H1 (cell line): ENCODE data around the gene PSTK. TPM values are rescaled to one million over a fixed set of nuclear protein-coding genes. Genes with fewer than 3 reads are reported as not detected.

Source experiments
- CTCF ChIA-PET: fragments of 300-600 bp; sonication (Branson Sonifier 250); formaldehyde crosslinking; loops from one replicate; lab custom pipeline; 2021; ENCODE audit not compliant: partially characterized antibody; lab: Charles Lee
- POLR2A ChIA-PET: fragments of 300-600 bp; sonication (Branson Sonifier 250); formaldehyde crosslinking; loops from one replicate; lab custom pipeline; 2021; ENCODE audit warnings: inconsistent platforms; ENCODE audit not compliant: partially characterized antibody; lab: Charles Lee
- DNase-seq, 2 experiments: peaks; one replicate each; pipeline versions ENCODE4 v3.0.0 to v3.0.0-alpha.2; 2010 to 2022; ENCODE audit warnings: low spot score in 2 of 2, low read depth in 1 of 2, mixed read lengths in 1 of 2
- FAIRE-seq: peaks from 2 replicates; lab custom pipeline; 2011; peaks lifted over from hg19 to GRCh38; lab: Jason Lieb, UNC
- H2AFZ ChIP-seq: 2 replicates; pipeline ENCODE4 v1.8.1; 2012; ENCODE audit warnings: low read length, inconsistent platforms
- H2AK5ac ChIP-seq: 2 replicates; pipeline ENCODE4 v1.6.1; 2013; ENCODE audit warnings: low read depth, low read length
- H2BK120ac ChIP-seq: replicated peaks from 2 replicates; pipeline ENCODE3; 2013; ENCODE audit warnings: low read depth, low read length, inconsistent platforms
- H2BK12ac ChIP-seq: 2 replicates; pipeline ENCODE4 v1.6.1; 2013; ENCODE audit warnings: low read depth, low read length
- H2BK15ac ChIP-seq: 2 replicates; pipeline ENCODE4 v1.6.1; 2013; ENCODE audit warnings: low read length
- H2BK20ac ChIP-seq: 2 replicates; pipeline ENCODE4 v1.6.1; 2013; ENCODE audit warnings: low read length
- H2BK5ac ChIP-seq: 2 replicates; pipeline ENCODE4 v1.6.1; 2013; ENCODE audit warnings: low read depth, low read length
- H3K14ac ChIP-seq: 2 replicates; pipeline ENCODE4 v1.6.1; 2013; ENCODE audit warnings: inconsistent platforms; ENCODE audit not compliant: insufficient read length
- H3K18ac ChIP-seq: 2 replicates; pipeline ENCODE4 v1.6.1; 2013; ENCODE audit warnings: low read length; ENCODE audit errors: extremely low read depth
- H3K23ac ChIP-seq: 2 replicates; pipeline ENCODE4 v1.6.1; 2013; ENCODE audit warnings: inconsistent platforms; ENCODE audit not compliant: insufficient read length
- H3K23me2 ChIP-seq: 2 replicates; pipeline ENCODE4 v1.6.1; 2013; ENCODE audit warnings: low read depth, low read length
- H3K27ac ChIP-seq: 2 replicates; pipeline ENCODE4 v1.6.1; 2011; ENCODE audit warnings: low read depth, low read length, inconsistent platforms
- H3K27me3 ChIP-seq, 4 experiments: replicated peaks in 1 of 4; 1 replicate in 1 of 4; 2 replicates in 3 of 4; pipeline versions ENCODE4 v1.6.1 to v1.8.1; 2011 to 2013; ENCODE audit warnings: low read length in 3 of 4, mild to moderate bottlenecking in 3 of 4, inconsistent platforms in 2 of 4, mixed read lengths in 2 of 4, moderate library complexity in 1 of 4; ENCODE audit not compliant: control insufficient read depth in 3 of 4, insufficient read depth in 3 of 4; ENCODE audit errors: extremely low read depth in 1 of 4
- H3K36me3 ChIP-seq, 4 experiments: 2 replicates each; pipeline versions ENCODE4 v1.6.1 to v1.8.1; 2011 to 2013; ENCODE audit warnings: mild to moderate bottlenecking in 4 of 4, low read length in 3 of 4, moderate library complexity in 2 of 4, control low read depth in 1 of 4, inconsistent platforms in 1 of 4; ENCODE audit not compliant: insufficient read depth in 4 of 4, control insufficient read depth in 2 of 4
- H3K4ac ChIP-seq: replicated peaks from 2 replicates; pipeline ENCODE3; 2013; ENCODE audit warnings: low read length, low read depth, mixed read lengths, inconsistent platforms; ENCODE audit not compliant: insufficient read length
- H3K4me1 ChIP-seq, 4 experiments: replicated peaks in 1 of 4; 1 replicate in 1 of 4; 2 replicates in 3 of 4; pipeline versions ENCODE4 v1.6.1 to v1.8.1; 2011 to 2013; ENCODE audit warnings: low read length in 3 of 4, inconsistent platforms in 2 of 4, mixed read lengths in 1 of 4; ENCODE audit not compliant: insufficient read depth in 4 of 4, control insufficient read depth in 3 of 4
- H3K4me2 ChIP-seq, 2 experiments: 2 replicates each; pipeline versions ENCODE4 v1.6.1 to v1.8.1; 2011 to 2013; ENCODE audit warnings: low read depth in 2 of 2, low read length in 2 of 2, control low read depth in 1 of 2, inconsistent platforms in 1 of 2, mild to moderate bottlenecking in 1 of 2; ENCODE audit not compliant: insufficient read depth in 1 of 2
- H3K4me3 ChIP-seq, 4 experiments: fragments of 200-600, 300-600 bp in 1 of 4; sonication (generic), shearing (Covaris generic), sonication (Bioruptor Twin) in 1 of 4; 2 replicates each; pipeline versions ENCODE4 v1.5.1 to v1.8.1; 2011 to 2016; ENCODE audit warnings: low read length in 4 of 4, low read depth in 3 of 4, control low read depth in 2 of 4, inconsistent platforms in 2 of 4, mild to moderate bottlenecking in 2 of 4, mixed read lengths in 1 of 4, moderate library complexity in 1 of 4; ENCODE audit not compliant: insufficient read depth in 2 of 4; ENCODE audit errors: extremely low read depth in 1 of 4
- H3K56ac ChIP-seq: replicated peaks from 2 replicates; pipeline ENCODE3; 2013; ENCODE audit warnings: low read depth, mild to moderate bottlenecking, mixed read lengths, low read length, inconsistent platforms; ENCODE audit not compliant: insufficient read length
- H3K79me1 ChIP-seq: 2 replicates; pipeline ENCODE4 v1.6.1; 2013; ENCODE audit warnings: low read depth, low read length, control low read depth
- H3K79me2 ChIP-seq, 2 experiments: 2 replicates each; pipeline versions ENCODE4 v1.6.1 to v1.8.1; 2012 to 2013; ENCODE audit warnings: low read length in 2 of 2, mild to moderate bottlenecking in 2 of 2, inconsistent platforms in 1 of 2; ENCODE audit not compliant: insufficient read depth in 2 of 2, control insufficient read depth in 1 of 2
- H3K9ac ChIP-seq, 4 experiments: replicated peaks in 1 of 4; 1 replicate in 1 of 4; 2 replicates in 3 of 4; pipeline versions ENCODE4 v1.6.1 to v1.8.1; 2011 to 2013; ENCODE audit warnings: low read depth in 3 of 4, low read length in 3 of 4, control low read depth in 2 of 4, mild to moderate bottlenecking in 2 of 4, moderate library complexity in 2 of 4, inconsistent platforms in 1 of 4; ENCODE audit errors: extremely low read depth in 1 of 4
- H3K9me3 ChIP-seq, 2 experiments: 2 replicates each; pipeline versions ENCODE4 v1.6.1 to v1.8.1; 2012 to 2013; ENCODE audit warnings: mild to moderate bottlenecking in 2 of 2, moderate library complexity in 2 of 2, control low read depth in 1 of 2, inconsistent platforms in 1 of 2, low read depth in 1 of 2, low read length in 1 of 2, mixed read lengths in 1 of 2; ENCODE audit not compliant: insufficient read depth in 2 of 2
- H4K20me1 ChIP-seq, 2 experiments: replicated peaks in 1 of 2; 2 replicates each; pipeline versions ENCODE3 to v1.8.1; 2011 to 2013; ENCODE audit warnings: inconsistent platforms in 2 of 2, low read length in 2 of 2, mild to moderate bottlenecking in 1 of 2; ENCODE audit not compliant: insufficient read depth in 2 of 2, control insufficient read depth in 1 of 2
- H4K5ac ChIP-seq: 2 replicates; pipeline ENCODE4 v1.6.1; 2013; ENCODE audit warnings: low read length, low read depth, mixed read lengths, inconsistent platforms; ENCODE audit not compliant: insufficient read length
- H4K8ac ChIP-seq: 2 replicates; pipeline ENCODE4 v1.8.0; 2013; ENCODE audit warnings: mild to moderate bottlenecking, moderate library complexity, low read length, inconsistent platforms; ENCODE audit not compliant: insufficient read depth; ENCODE audit errors: extremely low read depth
- H4K91ac ChIP-seq: replicated peaks from 2 replicates; pipeline ENCODE3; 2013; ENCODE audit warnings: low read length, mixed read lengths, inconsistent platforms; ENCODE audit not compliant: insufficient read length
- ASH2L ChIP-seq: fragments of 200-600, 300-600 bp; sonication (generic); IDR thresholded peaks from one replicate; pipeline ENCODE4 v1.7.1; 2017; ENCODE audit warnings: low read length
- CBX8 ChIP-seq: fragments of 300-800, 300-1000 bp; sonication (generic); IDR thresholded peaks from 2 replicates; pipeline ENCODE4 v1.7.1; 2016; ENCODE audit warnings: low read depth, low read length, borderline replicate concordance
- CHD2 ChIP-seq: IDR thresholded peaks from 2 replicates; pipeline ENCODE4 v1.6.1; 2012; ENCODE audit warnings: low read length, improper control_type of control experiment
- CREB1 ChIP-seq: IDR thresholded peaks from 2 replicates; pipeline ENCODE4 v1.6.1; 2012; ENCODE audit warnings: inconsistent platforms
- EZH2 ChIP-seq: fragments of 200-600 bp; sonication (generic); IDR thresholded peaks from 2 replicates; pipeline ENCODE4 v1.7.1; 2012; ENCODE audit warnings: low read depth, mild to moderate bottlenecking, moderate library complexity, low read length, inconsistent platforms; ENCODE audit not compliant: severe bottlenecking
- KDM1A ChIP-seq: fragments of 200-600, 300-600 bp; sonication (generic); IDR thresholded peaks from 2 replicates; pipeline ENCODE4 v1.7.1; 2016; ENCODE audit warnings: mild to moderate bottlenecking, low read length, borderline replicate concordance
- KDM4A ChIP-seq: IDR thresholded peaks from one replicate; pipeline ENCODE4 v1.7.1; 2012; ENCODE audit warnings: low read depth, mild to moderate bottlenecking, moderate library complexity, low read length, inconsistent platforms; ENCODE audit not compliant: severe bottlenecking
- MAX ChIP-seq: IDR thresholded peaks from 2 replicates; pipeline ENCODE4 v1.6.1; 2012; ENCODE audit warnings: inconsistent platforms
- TBP ChIP-seq: IDR thresholded peaks from 2 replicates; pipeline ENCODE4 v1.6.1; 2011; ENCODE audit warnings: low read depth, low read length, improper control_type of control experiment
- WGBS, 2 experiments: shearing (Covaris generic) in 1 of 2; methylation state at CpG; one replicate each; pipeline versions ENCODE4 v1.1.6 to v1.1.7; 2013 to 2015; ENCODE audit warnings: low lambda C conversion rate in 2 of 2, mixed read lengths in 2 of 2, inconsistent platforms in 1 of 2, low coverage in 1 of 2, missing lambda C conversion rate in 1 of 2; ENCODE audit not compliant: insufficient replicate concordance in 2 of 2, insufficient coverage in 1 of 2, insufficient read length in 1 of 2; ENCODE audit errors: extremely low coverage in 1 of 2, missing lambda C conversion rate in 1 of 2; 5-methylcytosine and 5-hydroxymethylcytosine counted together
- polyA plus RNA-seq, 7 experiments: library from polyadenylated mRNA; depleted of rRNA in 3 of 7; stranded (reverse) in 5 of 7; unstranded in 2 of 7; fragments of >200 nt in 5 of 7; fragments of 200-250 nt in 2 of 7; gene quantifications; 1 replicate in 5 of 7; 2 replicates in 1 of 7; 4 replicates in 1 of 7; pipeline versions ENCODE4 v1.2.1 to v1.2.3, GENCODE V29; 2011 to 2013; ENCODE audit warnings: missing spikeins in 2 of 7, mixed read lengths in 2 of 7
- total RNA-seq: library from RNA; stranded (reverse); fragmentation: NEBNext Ultra II Directional; extraction: Animal tissue kit (Norgen Biotek cat#: 25700); gene quantifications from 2 replicates; pipeline ENCODE4 v1.2.1, GENCODE V29; 2021
- TF ChIP-seq, protein P1 (sequence below), 3 experiments: IDR thresholded peaks; 1 replicate in 2 of 3; 2 replicates in 1 of 3; pipeline versions ENCODE4 v1.5.1 to v1.6.1; 2011; ENCODE audit warnings: low read length in 3 of 3, mild to moderate bottlenecking in 3 of 3, inconsistent platforms in 2 of 3, low read depth in 1 of 3, moderate library complexity in 1 of 3; ENCODE audit not compliant: insufficient read depth in 1 of 3; ENCODE audit errors: control extremely low read depth in 1 of 3

PSTK gene
- total and polyA plus RNA-seq, 2 of the 8 experiments (the other 6 are each of a cell fraction or from before 2014, with no cell fraction given): 4.4 to 6.6 TPM

DNA sequence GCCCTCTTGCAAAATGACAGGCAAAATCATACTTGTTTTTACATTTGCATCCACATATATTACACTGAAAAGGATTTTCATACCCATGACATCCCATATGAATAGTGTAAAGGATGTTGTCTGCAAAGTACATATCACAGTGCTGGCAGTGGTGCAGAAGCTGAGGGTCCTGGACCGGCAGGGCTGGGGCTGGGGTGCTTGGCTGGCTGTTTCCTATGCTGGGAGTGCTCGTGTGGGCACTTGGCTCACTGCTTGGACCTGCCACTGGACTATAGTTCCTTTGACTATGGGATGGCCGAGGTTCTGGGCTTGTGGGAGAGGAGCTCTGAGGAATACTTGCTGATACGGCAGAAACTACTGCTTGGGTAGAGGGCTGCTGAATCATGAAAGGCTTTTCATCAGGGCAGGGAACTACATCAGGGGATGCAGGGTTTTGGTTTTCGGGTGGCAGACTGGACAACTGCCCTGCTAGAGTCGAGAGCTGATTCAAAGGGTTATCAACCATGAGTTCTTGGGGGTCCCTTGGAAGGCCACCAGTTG, 13.7 kb downstream of the PSTK start:
- Histone ChIP-seq H4K5ac (no peak overlapping the region), H3K9ac (no peak overlapping the region), H3K4me2 (no peak overlapping the region), H3K18ac (no peak overlapping the region), H3K4ac (no peak overlapping the region), H3K14ac (no peak overlapping the region), H3K27me3 (no peaks in the 10 kb centered on the region), H3K79me2 (peaks cover 0 to under 1% of the 10 kb centered on the region in 2 experiments; a peak in 1 of 4 replicates), H3K23ac (no peak overlapping the region), H4K20me1 (no peaks in the 10 kb centered on the region), H2BK15ac (no peak overlapping the region), H3K79me1 (no peaks in the 10 kb centered on the region; the same call in 1 of the 2 replicates), H2BK20ac (no peak overlapping the region), H4K8ac (peak overlapping the region; percentile 35), H3K4me3 (no peak overlapping the region), H3K23me2 (no peaks in the 10 kb centered on the region), H2AK5ac (no peak overlapping the region), H3K27ac (no peak overlapping the region), H3K56ac (no peak overlapping the region), H2BK5ac (no peak overlapping the region), H2AFZ (no peak overlapping the region), H2BK12ac (no peak overlapping the region), H3K9me3 (no peaks in the 10 kb centered on the region), H3K4me1 (no peaks in the 10 kb centered on the region), H2BK120ac (no peak overlapping the region), H3K36me3 (peaks cover 2 to 23% (median 9%) of the 10 kb centered on the region in 4 experiments; a peak in 6 of 8 replicates), H4K91ac (no peak overlapping the region)
- 90% methylated on average over 6 of the region's 6 CpGs; no CpG with 5 or more reads in 1 of the 2 experiments for WGBS, 2 experiments
- ChIA-PET CTCF (no interaction called here), POLR2A (interaction anchor here (3.5 kb wide), 1 partner anchor 13 kb away, joined by 12 read pairs; the partner anchor contains the start of gene PSTK)
- TF ChIP-seq, protein P1, sequence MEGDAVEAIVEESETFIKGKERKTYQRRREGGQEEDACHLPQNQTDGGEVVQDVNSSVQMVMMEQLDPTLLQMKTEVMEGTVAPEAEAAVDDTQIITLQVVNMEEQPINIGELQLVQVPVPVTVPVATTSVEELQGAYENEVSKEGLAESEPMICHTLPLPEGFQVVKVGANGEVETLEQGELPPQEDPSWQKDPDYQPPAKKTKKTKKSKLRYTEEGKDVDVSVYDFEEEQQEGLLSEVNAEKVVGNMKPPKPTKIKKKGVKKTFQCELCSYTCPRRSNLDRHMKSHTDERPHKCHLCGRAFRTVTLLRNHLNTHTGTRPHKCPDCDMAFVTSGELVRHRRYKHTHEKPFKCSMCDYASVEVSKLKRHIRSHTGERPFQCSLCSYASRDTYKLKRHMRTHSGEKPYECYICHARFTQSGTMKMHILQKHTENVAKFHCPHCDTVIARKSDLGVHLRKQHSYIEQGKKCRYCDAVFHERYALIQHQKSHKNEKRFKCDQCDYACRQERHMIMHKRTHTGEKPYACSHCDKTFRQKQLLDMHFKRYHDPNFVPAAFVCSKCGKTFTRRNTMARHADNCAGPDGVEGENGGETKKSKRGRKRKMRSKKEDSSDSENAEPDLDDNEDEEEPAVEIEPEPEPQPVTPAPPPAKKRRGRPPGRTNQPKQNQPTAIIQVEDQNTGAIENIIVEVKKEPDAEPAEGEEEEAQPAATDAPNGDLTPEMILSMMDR (IDR thresholded peaks at IDR 0.05; ENCODE audit: control extremely low read depth in 1 of 3, insufficient read depth in 1 of 3, low read depth in 1 of 3, low read length in 3 of 3): no peak
- TF ChIP-seq CREB1 (no peak), KDM4A (no peak), MAX (no peak), KDM1A (no peak), TBP (no peak), CHD2 (no peak), CBX8 (no peak), ASH2L (no peak), EZH2 (no peak)
- no peak for DNase-seq
- no peak for FAIRE-seq
